ENCODE data around the gene SLC39A11. TPM values are rescaled to one million over a fixed set of nuclear protein-coding genes. Genes with fewer than 3 reads are reported as not detected.

SLC39A11 gene
- total RNA-seq, 1 donor from 2014 or later: 21.5 TPM

GRCh38 chr17:72853440-72854415, 238.8 kb downstream of the SLC39A11 start:
- no peak for TF ChIP-seq CTCF (IDR thresholded peaks at IDR 0.05; ENCODE audit: insufficient read depth, low read depth, low read length)
- no peak for TF ChIP-seq EZH2 (IDR thresholded peaks at IDR 0.05; ENCODE audit: insufficient read depth, low read length)
- Mint-ChIP-seq H3K4me3 (ENCODE audit: unreplicated experiment) (no peak overlapping the region), H3K4me1 (ENCODE audit: low read depth, unreplicated experiment) (no peaks in the 10 kb centered on the region), H3K36me3 (ENCODE audit: low read depth, unreplicated experiment) (peaks cover 1% of the 10 kb centered on the region), H3K27me3 (ENCODE audit: low read depth, unreplicated experiment) (no peaks in the 10 kb centered on the region), H3K9me3 (ENCODE audit: unreplicated experiment) (peaks cover 4% of the 10 kb centered on the region), H3K27ac (ENCODE audit: unreplicated experiment) (no peak overlapping the region)
- Histone ChIP-seq H3K36me3 (ENCODE audit: insufficient read depth, low read length) (no peaks in the 10 kb centered on the region), H3K9ac (ENCODE audit: low read length) (no peak overlapping the region), H3K27me3 (ENCODE audit: insufficient read depth, low read length) (no peaks in the 10 kb centered on the region), H3K4me1 (ENCODE audit: insufficient read depth, low read length) (no peaks in the 10 kb centered on the region), H2AFZ (ENCODE audit: low read depth, low read length) (no peak overlapping the region), H3K27ac (ENCODE audit: low read depth, low read length) (no peak overlapping the region), H3K79me2 (ENCODE audit: insufficient read depth, low read length) (no peaks in the 10 kb centered on the region), H3K9me3 (ENCODE audit: insufficient read depth, low read depth, low read length) (no peaks in the 10 kb centered on the region), H3K4me3 (ENCODE audit: insufficient read depth, low read depth, low read length) (no peak overlapping the region), H4K20me1 (ENCODE audit: insufficient read depth, low read length) (no peaks in the 10 kb centered on the region), H3K4me2 (ENCODE audit: low read length) (no peak overlapping the region)
- FAIRE-seq (no peak), DNase-seq (ENCODE audit: low read depth) (no peak)

- no peaks in the 10 kb centered on the region for H3K27me3 ChIP-seq (ENCODE audit: insufficient read depth, low read length)
- H2AFZ ChIP-seq (ENCODE audit: low read depth, low read length): no peak overlapping the region
- H3K4me3 Mint-ChIP-seq (ENCODE audit: unreplicated experiment): no peak overlapping the region
- no peak overlapping the region for H3K27ac ChIP-seq (ENCODE audit: low read depth, low read length)
- H3K27me3 Mint-ChIP-seq (ENCODE audit: low read depth, unreplicated experiment): no peaks in the 10 kb centered on the region
- no peaks in the 10 kb centered on the region for H3K9me3 ChIP-seq (ENCODE audit: insufficient read depth, low read depth, low read length)
- no peaks in the 10 kb centered on the region for H3K4me1 ChIP-seq (ENCODE audit: insufficient read depth, low read length)
- no peak overlapping the region for H3K27ac Mint-ChIP-seq (ENCODE audit: unreplicated experiment)
- H3K79me2 ChIP-seq (ENCODE audit: insufficient read depth, low read length): no peaks in the 10 kb centered on the region
- H4K20me1 ChIP-seq (ENCODE audit: insufficient read depth, low read length): no peaks in the 10 kb centered on the region
- TF ChIP-seq CTCF (IDR thresholded peaks at IDR 0.05; ENCODE audit: insufficient read depth, low read depth, low read length): no peak
- TF ChIP-seq EZH2 (IDR thresholded peaks at IDR 0.05; ENCODE audit: insufficient read depth, low read length): no peak
- H3K4me3 ChIP-seq (ENCODE audit: insufficient read depth, low read depth, low read length): no peak overlapping the region
- no peak overlapping the region for H3K4me2 ChIP-seq (ENCODE audit: low read length)
- no peaks in the 10 kb centered on the region for H3K9me3 Mint-ChIP-seq (ENCODE audit: unreplicated experiment)
- FAIRE-seq (no peak), DNase-seq (ENCODE audit: low read depth) (no peak)
- no peaks in the 10 kb centered on the region for H3K36me3 ChIP-seq (ENCODE audit: insufficient read depth, low read length)
- H3K36me3 Mint-ChIP-seq (ENCODE audit: low read depth, unreplicated experiment): no peaks in the 10 kb centered on the region
- no peaks in the 10 kb centered on the region for H3K4me1 Mint-ChIP-seq (ENCODE audit: low read depth, unreplicated experiment)
- H3K9ac ChIP-seq (ENCODE audit: low read length): no peak overlapping the region
Measured at GRCh38 chr17:72852277-72852938, 240.1 kb downstream of the SLC39A11 start.

All from astrocyte (in vitro differentiated cells and primary cell).